HUES6 (cell line): ENCODE results near the gene KRTAP17-1.

Experiments
- H3K27ac ChIP-seq: 2 replicates; pipeline ENCODE4 v1.7.0; 2013; ENCODE audit warnings: low read depth, mild to moderate bottlenecking, low read length, inconsistent platforms
- H3K27me3 ChIP-seq: 2 replicates; pipeline ENCODE4 v1.6.1; 2013; ENCODE audit warnings: low read length; ENCODE audit not compliant: control insufficient read depth, insufficient read depth
- H3K36me3 ChIP-seq: 2 replicates; pipeline ENCODE4 v1.6.1; 2013; ENCODE audit warnings: low read length; ENCODE audit not compliant: control insufficient read depth, insufficient read depth
- H3K4me1 ChIP-seq: 2 replicates; pipeline ENCODE4 v1.6.1; 2013; ENCODE audit warnings: low read length; ENCODE audit not compliant: control insufficient read depth, insufficient read depth
- H3K4me3 ChIP-seq: 2 replicates; pipeline ENCODE4 v1.5.1; 2013; ENCODE audit warnings: low read depth, low read length
- H3K9ac ChIP-seq: one replicate; pipeline ENCODE4 v1.6.1; 2013; ENCODE audit warnings: mild to moderate bottlenecking, low read length
- H3K9me3 ChIP-seq: 2 replicates; pipeline ENCODE4 v1.6.1; 2013; ENCODE audit warnings: low read depth, low read length; ENCODE audit not compliant: control insufficient read depth, insufficient read depth

Gene KRTAP17-1

GRCh38 chr17:41331606-41332005 lies 16.1 kb upstream of the KRTAP17-1 start:
- Histone ChIP-seq H3K4me3 (no peak overlapping the region), H3K27ac (no peak overlapping the region), H3K4me1 (no peaks in the 10 kb centered on the region), H3K9ac (no peak overlapping the region), H3K36me3 (no peaks in the 10 kb centered on the region), H3K27me3 (no peaks in the 10 kb centered on the region), H3K9me3 (no peaks in the 10 kb centered on the region)

- Histone ChIP-seq H3K4me3 (no peak overlapping the region), H3K9me3 (no peaks in the 10 kb centered on the region), H3K36me3 (no peaks in the 10 kb centered on the region), H3K27me3 (no peaks in the 10 kb centered on the region), H3K4me1 (no peaks in the 10 kb centered on the region), H3K27ac (no peak overlapping the region), H3K9ac (no peak overlapping the region)
Observed at GRCh38 chr17:41329279-41329948, 13.9 kb upstream of the KRTAP17-1 start.

GRCh38 chr17:41328207-41328606 lies 12.7 kb upstream of the KRTAP17-1 start:
- Histone ChIP-seq H3K27ac (no peak overlapping the region), H3K4me3 (no peak overlapping the region), H3K27me3 (no peaks in the 10 kb centered on the region)

GRCh38 chr17:41327411-41328120 lies 12.1 kb upstream of the KRTAP17-1 start:
- no peaks in the 10 kb centered on the region for H3K36me3 ChIP-seq
- no peak overlapping the region for H3K4me3 ChIP-seq
- no peak overlapping the region for H3K27ac ChIP-seq
- no peaks in the 10 kb centered on the region for H3K9me3 ChIP-seq
- H3K9ac ChIP-seq, result no peak overlapping the region
- H3K4me1 ChIP-seq, result no peaks in the 10 kb centered on the region
- no peaks in the 10 kb centered on the region for H3K27me3 ChIP-seq

More at GRCh38 chr17:41328207-41328606, 12.7 kb upstream of the KRTAP17-1 start:
- H3K36me3 ChIP-seq, result no peaks in the 10 kb centered on the region
- H3K4me1 ChIP-seq, result no peaks in the 10 kb centered on the region
- no peak overlapping the region for H3K9ac ChIP-seq
- H3K9me3 ChIP-seq, result no peaks in the 10 kb centered on the region

- Histone ChIP-seq H3K27me3 (no peaks in the 10 kb centered on the region), H3K4me3 (no peak overlapping the region), H3K4me1 (no peaks in the 10 kb centered on the region), H3K9me3 (no peaks in the 10 kb centered on the region), H3K27ac (no peak overlapping the region), H3K36me3 (no peaks in the 10 kb centered on the region), H3K9ac (no peak overlapping the region)
Observed at GRCh38 chr17:41326173-41327145, 10.9 kb upstream of the KRTAP17-1 start.

- Histone ChIP-seq H3K36me3 (no peaks in the 10 kb centered on the region), H3K27me3 (no peaks in the 10 kb centered on the region), H3K27ac (no peak overlapping the region), H3K9me3 (0 out of 2 replicates have a peak, but pooled peaks cover 1% of the 10 kb centered on the region), H3K4me3 (no peak overlapping the region), H3K4me1 (no peaks in the 10 kb centered on the region), H3K9ac (no peak overlapping the region)
Observed at GRCh38 chr17:41325611-41326010, 10.1 kb upstream of the KRTAP17-1 start.

- H3K9ac ChIP-seq, result no peak overlapping the region
- no peaks in the 10 kb centered on the region for H3K36me3 ChIP-seq
- H3K27ac ChIP-seq, result no peak overlapping the region
- no peaks in the 10 kb centered on the region for H3K27me3 ChIP-seq
- 0 out of 2 replicates have a peak, but pooled peaks cover 3% of the 10 kb centered on the region for H3K9me3 ChIP-seq
- H3K4me1 ChIP-seq, result no peaks in the 10 kb centered on the region
- no peak overlapping the region for H3K4me3 ChIP-seq
Observed at GRCh38 chr17:41325126-41325525, 9.6 kb upstream of the KRTAP17-1 start.

- no peaks in the 10 kb centered on the region for H3K36me3 ChIP-seq
- H3K9ac ChIP-seq, result no peak overlapping the region
- no peak overlapping the region for H3K4me3 ChIP-seq
- 0 out of 2 replicates have a peak, but pooled peaks cover 3% of the 10 kb centered on the region for H3K9me3 ChIP-seq
- H3K27me3 ChIP-seq, result no peaks in the 10 kb centered on the region
- H3K27ac ChIP-seq, result no peak overlapping the region
- H3K4me1 ChIP-seq, result no peaks in the 10 kb centered on the region
Observed at GRCh38 chr17:41324180-41325075, 8.9 kb upstream of the KRTAP17-1 start.

- H3K36me3 ChIP-seq, result no peaks in the 10 kb centered on the region
- no peak overlapping the region for H3K27ac ChIP-seq
- H3K9ac ChIP-seq, result no peak overlapping the region
Observed at GRCh38 chr17:41322903-41323895, 7.7 kb upstream of the KRTAP17-1 start.

More at GRCh38 chr17:41322903-41323895, 7.7 kb upstream of the KRTAP17-1 start:
- Histone ChIP-seq H3K27me3 (no peaks in the 10 kb centered on the region), H3K9me3 (peaks cover 7% of the 10 kb centered on the region; the same call in 1 of the 2 replicates), H3K4me3 (no peak overlapping the region), H3K4me1 (no peaks in the 10 kb centered on the region)
